Endothelial cell of umbilical vein (primary cell): ENCODE measurements around the gene MOAP1.

Experiments used
- EZH2 ChIP-seq: IDR thresholded peaks from 2 replicates; pipeline ENCODE4 v1.6.1; 2012; ENCODE audit warnings: borderline replicate concordance, low read depth, mild to moderate bottlenecking, moderate library complexity, low read length, inconsistent platforms; ENCODE audit not compliant: severe bottlenecking
- FOS ChIP-seq: IDR thresholded peaks from 2 replicates; pipeline ENCODE4 v1.6.1; 2011; ENCODE audit warnings: mild to moderate bottlenecking, low read length, moderate library complexity, borderline replicate concordance; ENCODE audit not compliant: insufficient read depth
- MYC ChIP-seq: IDR thresholded peaks from one replicate; pipeline ENCODE4 v1.6.1; 2011; ENCODE audit warnings: mild to moderate bottlenecking, low read depth, low read length
- POLR2A ChIP-seq: IDR thresholded peaks from 2 replicates; pipeline ENCODE4 v1.6.1; 2012; ENCODE audit warnings: low read depth, mild to moderate bottlenecking, control low read depth, low read length
- POLR2AphosphoS5 ChIP-seq: IDR thresholded peaks from 2 replicates; pipeline ENCODE4 v1.6.1; 2012; ENCODE audit warnings: low read depth, mild to moderate bottlenecking, control low read depth, low read length, moderate library complexity; ENCODE audit not compliant: insufficient read depth
- TF ChIP-seq, protein P1 (sequence below), 2 donors: IDR thresholded peaks; 1 replicate in 1 of 2; 2 replicates in 1 of 2; pipeline ENCODE4 v1.5.1; 2011; ENCODE audit warnings: low read length in 2 of 2, mild to moderate bottlenecking in 2 of 2, moderate library complexity in 2 of 2, control low read depth in 1 of 2, inconsistent platforms in 1 of 2, low read depth in 1 of 2; ENCODE audit not compliant: insufficient read depth in 1 of 2; ENCODE audit errors: extremely low read depth in 1 of 2

DNA sequence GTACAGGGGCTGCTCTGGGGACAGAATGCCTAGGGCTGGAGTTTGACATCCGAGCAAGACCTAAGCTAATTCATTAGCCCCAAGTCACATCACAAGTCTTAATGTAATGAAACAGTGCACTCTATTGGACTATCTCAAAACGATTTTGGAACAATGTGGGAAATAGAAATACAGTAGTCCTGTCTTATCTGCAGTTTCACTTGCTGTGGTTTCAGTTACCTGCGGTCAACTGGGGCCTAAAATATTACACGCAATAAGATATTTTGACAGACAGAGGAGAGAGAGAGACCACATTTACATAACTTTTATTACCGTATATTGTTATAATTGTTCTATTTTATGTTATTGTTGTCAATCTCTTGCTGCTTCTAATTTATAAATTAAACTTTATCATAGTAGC, 21.1 kb downstream of the MOAP1 start:
- TF ChIP-seq, protein P1, sequence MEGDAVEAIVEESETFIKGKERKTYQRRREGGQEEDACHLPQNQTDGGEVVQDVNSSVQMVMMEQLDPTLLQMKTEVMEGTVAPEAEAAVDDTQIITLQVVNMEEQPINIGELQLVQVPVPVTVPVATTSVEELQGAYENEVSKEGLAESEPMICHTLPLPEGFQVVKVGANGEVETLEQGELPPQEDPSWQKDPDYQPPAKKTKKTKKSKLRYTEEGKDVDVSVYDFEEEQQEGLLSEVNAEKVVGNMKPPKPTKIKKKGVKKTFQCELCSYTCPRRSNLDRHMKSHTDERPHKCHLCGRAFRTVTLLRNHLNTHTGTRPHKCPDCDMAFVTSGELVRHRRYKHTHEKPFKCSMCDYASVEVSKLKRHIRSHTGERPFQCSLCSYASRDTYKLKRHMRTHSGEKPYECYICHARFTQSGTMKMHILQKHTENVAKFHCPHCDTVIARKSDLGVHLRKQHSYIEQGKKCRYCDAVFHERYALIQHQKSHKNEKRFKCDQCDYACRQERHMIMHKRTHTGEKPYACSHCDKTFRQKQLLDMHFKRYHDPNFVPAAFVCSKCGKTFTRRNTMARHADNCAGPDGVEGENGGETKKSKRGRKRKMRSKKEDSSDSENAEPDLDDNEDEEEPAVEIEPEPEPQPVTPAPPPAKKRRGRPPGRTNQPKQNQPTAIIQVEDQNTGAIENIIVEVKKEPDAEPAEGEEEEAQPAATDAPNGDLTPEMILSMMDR (IDR thresholded peaks at IDR 0.05; ENCODE audit: extremely low read depth in 1 of 2, insufficient read depth in 1 of 2, low read depth in 1 of 2, low read length in 2 of 2) = no peak
- TF ChIP-seq POLR2A (no peak), EZH2 (no peak), POLR2AphosphoS5 (no peak), FOS (no peak), MYC (no peak)
